HG03108 (cell line): Measurements from ENCODE around the gene IGFL4.

Source experiments
- ATAC-seq: cut with Tn5 transposase; IDR thresholded peaks from one replicate; pipeline ENCODE4 v1.9.1; 2021; ENCODE audit warnings: moderate library complexity; ENCODE audit not compliant: unreplicated experiment

The IGFL4 gene

DNA sequence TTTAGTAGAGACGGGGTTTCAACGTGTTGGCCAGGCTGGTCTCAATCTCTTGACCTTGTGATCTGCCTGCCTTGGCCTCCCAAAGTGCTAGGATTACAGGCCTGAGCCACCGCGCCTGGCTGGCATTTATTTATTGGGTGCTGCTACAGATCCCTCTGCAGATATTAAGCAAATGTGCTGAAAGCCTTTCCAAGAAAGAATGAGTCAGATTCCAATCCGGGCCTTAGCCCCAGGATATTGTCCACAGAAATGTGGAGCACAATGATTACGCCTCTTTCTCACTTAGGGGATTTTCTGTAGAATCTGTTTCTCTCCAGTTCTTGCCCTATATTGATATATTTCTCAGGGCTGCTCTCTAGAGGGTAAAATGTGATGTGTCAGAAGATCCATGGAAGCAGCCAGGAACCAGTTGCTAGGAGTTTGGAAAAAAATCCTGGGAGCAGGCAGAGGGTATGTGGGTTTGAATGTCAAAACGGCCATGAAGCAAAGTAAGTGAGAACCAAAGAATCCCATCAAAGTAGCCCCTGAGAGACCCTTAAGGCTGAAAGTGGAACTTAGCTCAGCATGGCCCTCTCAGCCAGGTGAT lies 24.8 kb upstream of the IGFL4 start:
- ATAC-seq: no peak

GRCh38 chr19:46063201-46063600 lies 22.4 kb upstream of the IGFL4 start:
- ATAC-seq: no peak

DNA sequence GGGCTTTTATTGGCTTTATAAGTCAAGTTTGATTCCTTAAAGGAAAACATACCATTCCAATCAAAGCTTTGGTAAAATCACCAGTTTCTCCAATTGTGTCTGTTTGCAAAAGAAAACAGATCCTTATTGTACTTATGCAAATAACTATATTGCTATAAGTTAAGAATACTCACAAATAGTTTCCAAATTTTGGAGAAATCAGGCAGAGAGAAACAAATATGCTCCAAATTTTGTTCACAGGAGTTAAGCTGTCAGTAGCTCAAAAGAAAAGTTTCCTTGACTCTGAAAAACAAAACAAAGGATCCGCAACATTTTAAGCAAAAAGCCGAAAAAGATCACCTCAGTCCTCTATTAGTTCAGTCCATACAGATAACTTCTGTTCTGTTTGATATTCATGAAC lies 19.2 kb upstream of the IGFL4 start:
- no peak for ATAC-seq

- ATAC-seq: no peak
Observed at GRCh38 chr19:46058778-46059177, 18.0 kb upstream of the IGFL4 start.

DNA sequence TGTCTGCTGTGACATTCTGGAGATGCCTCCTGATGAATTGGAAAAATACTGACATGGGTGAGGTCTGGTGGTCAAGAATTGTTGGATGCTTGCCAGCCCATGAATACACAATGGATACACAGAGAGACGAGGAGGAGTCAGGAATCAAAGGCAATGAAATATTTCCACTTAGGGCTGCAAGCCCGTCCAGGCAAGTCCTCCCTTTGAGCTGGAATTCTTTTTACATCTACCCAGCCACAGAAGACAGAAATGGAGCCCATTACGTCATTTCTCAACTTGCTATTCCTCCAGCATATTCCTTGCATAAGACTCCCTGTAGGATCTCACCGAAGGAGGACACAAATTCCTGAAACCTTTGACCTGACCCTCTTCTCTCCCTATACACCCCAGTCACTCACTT lies 15.7 kb upstream of the IGFL4 start:
- ATAC-seq: no peak

DNA sequence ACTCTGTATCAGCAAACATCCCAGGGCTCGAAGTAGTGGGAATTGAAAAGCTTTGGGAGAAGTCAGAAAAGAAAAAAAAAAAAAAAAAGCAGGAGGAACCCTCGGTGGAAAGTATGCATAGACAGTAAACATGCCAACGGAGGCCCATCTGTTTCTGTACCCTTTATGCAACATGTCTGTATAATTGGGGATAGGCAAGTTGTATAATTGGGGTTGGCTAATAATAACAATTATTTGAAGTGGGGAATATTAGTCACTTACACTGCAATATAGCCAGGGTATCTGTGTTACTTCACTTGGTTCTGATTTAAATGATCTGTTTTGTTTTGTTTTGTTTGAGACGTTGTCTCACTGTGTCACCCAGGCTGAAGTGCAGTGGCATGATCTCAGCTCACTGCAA lies 12.1 kb upstream of the IGFL4 start:
- no peak for ATAC-seq

DNA sequence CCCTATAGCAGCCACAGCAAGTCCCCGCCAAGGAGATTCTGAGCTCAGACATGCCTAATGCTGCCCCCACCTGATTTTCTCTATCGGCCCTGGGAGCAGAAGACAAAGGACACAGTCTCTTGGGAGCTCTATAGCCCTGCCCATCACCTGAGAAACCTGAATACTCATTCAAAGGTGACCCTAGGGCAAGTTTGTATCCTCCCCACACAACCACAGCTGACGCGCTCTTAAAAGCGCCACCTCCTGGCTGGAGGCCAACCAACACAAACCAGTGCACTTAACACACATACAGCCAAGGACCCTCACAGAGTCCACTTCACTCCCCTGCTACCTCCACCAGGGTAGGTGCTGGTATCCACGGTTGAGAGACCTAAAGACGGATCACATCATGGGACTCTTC lies 8.8 kb upstream of the IGFL4 start:
- no peak for ATAC-seq

- no peak for ATAC-seq
Observed at GRCh38 chr19:46043519-46043918, 2.7 kb upstream of the IGFL4 start.

DNA sequence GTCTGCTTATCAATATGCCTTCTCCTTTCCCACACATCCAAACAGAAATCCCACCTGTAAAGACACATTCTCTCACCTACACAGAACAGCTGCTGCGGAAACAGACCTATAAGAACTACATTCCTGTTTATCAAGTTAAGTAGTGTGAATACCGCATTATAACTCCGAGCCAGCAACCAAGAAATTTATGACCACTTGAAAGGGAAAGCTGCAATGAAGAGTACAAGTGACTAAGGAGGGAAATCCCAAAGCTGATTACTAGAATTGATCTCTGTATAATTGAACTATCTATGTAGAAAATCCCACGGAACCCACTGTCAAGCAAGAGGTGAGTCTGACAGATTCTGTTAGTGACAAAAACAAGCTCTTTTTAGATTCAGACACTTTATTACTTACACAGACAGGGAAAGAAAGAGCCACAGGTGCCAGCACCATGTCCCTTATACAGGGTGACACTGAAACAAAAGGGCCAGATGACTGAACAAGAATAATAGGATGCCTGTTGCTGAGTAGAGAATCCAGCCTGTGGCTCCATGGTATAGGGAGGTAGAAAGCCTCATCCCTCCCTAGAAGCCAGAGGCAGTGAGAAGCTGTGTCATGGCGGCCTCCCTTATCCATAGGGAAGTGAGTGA lies 1.6 kb upstream of the IGFL4 start:
- ATAC-seq: no peak

- no peak for ATAC-seq
Observed at GRCh38 chr19:46040125-46040524, 677 bp downstream of the IGFL4 start.

DNA sequence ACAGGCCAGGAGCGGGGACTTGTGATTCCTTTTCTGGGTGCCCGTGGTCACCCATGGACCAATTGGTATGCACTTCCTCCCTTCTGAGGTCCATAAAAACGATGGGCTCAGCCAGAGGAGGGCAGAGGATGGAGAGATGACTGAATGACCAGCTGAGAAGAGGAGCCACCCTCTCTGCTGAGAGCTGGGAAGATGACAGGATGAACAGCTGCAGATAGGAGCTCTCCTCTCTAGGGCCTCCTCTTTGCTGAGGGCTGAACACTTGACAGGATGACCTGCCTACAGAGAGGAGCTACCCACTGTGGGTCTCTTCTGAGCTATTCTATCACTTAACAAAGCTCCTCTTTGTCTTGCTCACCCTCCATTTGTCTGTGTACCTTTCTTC lies 4.1 kb downstream of the IGFL4 start:
- ATAC-seq: no peak

DNA sequence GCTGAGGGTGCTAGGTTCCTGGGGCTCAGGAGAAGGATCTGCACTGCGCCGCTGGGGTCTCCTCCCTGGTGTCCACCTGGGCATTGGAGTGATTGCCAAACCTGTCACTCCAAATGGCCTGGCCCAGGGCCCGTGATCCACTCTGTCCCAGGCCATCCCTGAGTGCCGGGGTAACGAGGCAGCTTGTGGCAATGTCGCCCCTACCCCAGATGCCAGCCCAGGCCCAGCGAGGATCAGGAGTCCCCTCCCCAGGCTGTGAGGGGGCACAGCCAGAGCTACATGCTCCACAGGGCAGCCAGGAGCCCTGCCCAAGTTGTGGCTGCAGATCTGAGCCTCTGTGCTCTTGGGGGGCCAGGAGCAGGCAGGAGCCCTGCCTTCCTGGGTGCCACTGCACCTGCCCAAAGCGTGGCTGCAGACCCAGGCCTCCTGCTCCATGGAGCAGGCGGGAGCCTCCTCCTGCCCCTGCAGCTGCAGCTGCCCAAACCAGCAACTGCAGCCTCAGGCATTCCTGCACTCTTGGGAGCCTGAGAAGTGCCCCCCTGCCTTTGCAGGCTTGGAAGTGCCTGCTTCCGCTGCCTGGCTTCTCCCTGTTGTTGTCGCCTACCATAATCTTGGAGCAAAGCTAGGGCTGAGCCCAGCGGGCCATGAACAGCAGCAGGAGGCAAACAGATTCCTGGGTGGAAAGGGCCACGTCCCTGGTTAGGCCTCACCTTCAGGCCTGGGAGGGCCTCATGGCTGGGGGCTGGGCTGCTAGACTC lies 4.6 kb downstream of the IGFL4 start:
- ATAC-seq: no peak

DNA sequence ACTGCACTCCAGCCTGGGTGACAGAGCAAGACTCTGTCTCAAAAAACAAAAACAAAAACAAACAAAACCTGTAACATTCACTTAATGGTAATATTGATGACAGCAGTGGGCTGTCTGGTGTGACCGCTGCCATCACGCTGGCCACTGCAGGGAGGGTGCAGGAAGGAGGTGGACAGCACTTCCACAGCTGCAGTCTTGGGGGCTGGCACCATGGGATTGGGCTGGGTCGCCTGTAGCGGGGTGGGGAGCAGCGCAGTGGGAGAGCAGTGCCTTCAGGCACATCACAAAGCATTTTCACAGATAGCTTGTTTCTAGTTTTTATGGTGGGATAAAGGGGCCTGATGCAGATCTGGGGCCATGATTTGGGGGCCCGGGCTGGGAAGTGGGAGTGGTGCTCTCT lies 5.3 kb downstream of the IGFL4 start:
- no peak for ATAC-seq

- no peak for ATAC-seq
Observed at GRCh38 chr19:46033401-46033800, 7.4 kb downstream of the IGFL4 start.

- no peak for ATAC-seq
Observed at GRCh38 chr19:46032597-46033025, 8.2 kb downstream of the IGFL4 start.

- no peak for ATAC-seq
Observed at GRCh38 chr19:46031781-46032596, 8.8 kb downstream of the IGFL4 start.

DNA sequence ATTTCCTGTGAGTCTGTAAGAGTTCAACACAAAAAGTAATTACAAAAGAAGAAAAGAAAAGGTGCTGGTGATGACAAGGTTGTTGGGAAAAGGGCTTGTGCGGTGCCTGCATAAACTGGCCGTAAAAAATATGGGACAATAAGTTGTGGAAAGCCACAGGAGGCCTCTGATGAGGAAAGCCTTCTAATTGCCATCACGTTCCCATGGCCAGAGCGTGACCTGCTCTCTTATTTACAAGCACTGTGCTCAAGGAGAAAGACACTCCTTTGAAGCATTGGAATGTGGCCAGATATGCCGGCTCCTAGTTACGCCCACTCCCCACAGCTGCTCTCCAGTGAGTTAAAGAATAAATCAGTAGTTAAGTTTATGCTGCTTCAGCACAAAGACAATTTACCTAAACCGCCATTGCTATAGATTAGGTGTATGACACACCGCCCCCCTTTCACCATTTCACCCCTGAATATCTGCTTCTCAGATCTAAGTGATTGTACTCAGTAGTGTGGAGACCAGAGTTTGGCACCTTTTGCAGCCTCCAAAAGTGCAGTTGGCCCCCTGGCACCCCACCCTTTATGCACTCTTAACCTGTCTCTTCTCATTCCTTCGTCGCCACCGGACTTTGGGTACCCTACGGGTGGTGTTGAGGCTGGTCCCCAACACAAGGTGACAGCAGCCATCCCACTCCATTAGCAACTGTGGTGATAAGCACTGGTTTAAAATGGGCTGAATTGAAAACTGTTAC lies 9.8 kb downstream of the IGFL4 start:
- ATAC-seq: no peak

GRCh38 chr19:46025835-46026234 lies 15.0 kb downstream of the IGFL4 start:
- no peak for ATAC-seq

DNA sequence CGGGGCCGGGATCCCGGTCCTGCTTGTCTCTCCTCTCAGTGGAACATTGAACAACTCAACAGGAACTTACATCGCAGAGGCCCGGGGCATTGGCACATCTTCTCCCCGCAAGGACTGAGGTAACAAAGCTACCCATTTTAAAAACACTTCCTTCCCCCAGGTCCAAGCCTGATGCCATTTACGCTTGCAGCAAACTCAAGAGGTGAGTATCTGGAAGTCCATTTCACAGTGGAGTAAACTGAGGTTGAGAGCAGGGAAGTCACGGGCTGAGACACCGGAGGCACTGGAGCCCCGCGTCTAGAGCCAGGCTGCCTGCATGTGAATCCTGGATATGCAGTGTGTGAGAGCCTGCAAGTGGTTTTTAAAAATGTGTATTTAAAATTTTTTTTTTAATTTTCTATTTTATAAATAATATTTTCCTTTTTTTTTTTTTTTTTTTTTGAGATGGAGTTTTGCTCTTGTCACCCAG lies 17.5 kb downstream of the IGFL4 start:
- no peak for ATAC-seq

GRCh38 chr19:46022431-46023310 lies 18.1 kb downstream of the IGFL4 start, which contains the start of gene PGLYRP1:
PGLYRP1 (minus strand) TSS chr19:46023053; CDS start chr19:46023021, 32 bp downstream.
- no peak for ATAC-seq
